K562 (cell line): Measurements from ENCODE around the gene MEGF11. TPM values are rescaled to one million over a fixed set of nuclear protein-coding genes. Genes with fewer than 3 reads are reported as not detected.

Source experiments
- ATAC-seq: fragments of 200-7000 bp; cut with Tn5 transposase; 3 replicates; pipeline ENCODE4 v1.9.1; 2020; ENCODE audit warnings: moderate library complexity
- BruUV-seq: library from RNA; stranded (reverse); fragments of 400-500 nt; replicated peaks from 2 replicates; lab custom pipeline; 2021; lab: Mats Ljungman, UMichigan
- CTCF ChIA-PET: fragments of 300-600 bp; formaldehyde crosslinking; extraction: SDS; loops from one replicate; lab custom pipeline; 2021; ENCODE audit warnings: low intra/inter-chr PET ratio; lab: Yijun Ruan, JAX
- POLR2A ChIA-PET: fragments of 300-600, 350-650 bp; sonication (Branson Sonifier 250); formaldehyde crosslinking; extraction: SDS; loops from one replicate; lab custom pipeline; 2021; ENCODE audit warnings: antibody characterized with exemption, inconsistent platforms; lab: Yijun Ruan, JAX
- DNase-seq, 4 experiments: peaks; one replicate each; pipeline versions ENCODE4 v3.0.0 to v3.0.0-alpha.2; 2011 to 2018; ENCODE audit warnings: low spot score in 3 of 4, mixed read lengths in 3 of 4; ENCODE audit errors: extremely low read depth in 1 of 4
- FAIRE-seq: peaks from 2 replicates; lab custom pipeline; 2011; peaks lifted over from hg19 to GRCh38; lab: Jason Lieb, UNC
- H2AFZ ChIP-seq: 2 replicates; pipeline ENCODE4 v1.6.0; 2011; ENCODE audit warnings: low read depth, low read length, control low read depth, inconsistent platforms
- H3K27ac ChIP-seq: fragments of 200-600 bp; 3 replicates; pipeline ENCODE4 v1.8.0; 2011; ENCODE audit warnings: low read depth, mild to moderate bottlenecking, control low read depth, inconsistent platforms, low read length, moderate library complexity, mixed read lengths; ENCODE audit errors: extremely low read depth
- H3K27me3 ChIP-seq, 2 experiments: fragments of 300-600 bp in 1 of 2; 2 replicates in 1 of 2; 3 replicates in 1 of 2; pipeline versions ENCODE4 v1.6.0 to v1.8.0; 2011; ENCODE audit warnings: inconsistent platforms in 2 of 2, low read length in 2 of 2, mild to moderate bottlenecking in 1 of 2, mixed read lengths in 1 of 2, moderate library complexity in 1 of 2; ENCODE audit not compliant: control insufficient read depth in 2 of 2, insufficient read depth in 2 of 2
- H3K36me3 ChIP-seq: fragments of 300-600 bp; 3 replicates; pipeline ENCODE4 v1.8.0; 2011; ENCODE audit warnings: mild to moderate bottlenecking, low read length, inconsistent platforms; ENCODE audit not compliant: control insufficient read depth, insufficient read depth
- H3K4me1 ChIP-seq, 2 experiments: fragments of 200-600 bp in 1 of 2; replicated peaks in 1 of 2; 2 replicates in 1 of 2; 3 replicates in 1 of 2; pipeline versions ENCODE4 v1.5.1 to v1.8.0; 2011; ENCODE audit warnings: inconsistent platforms in 2 of 2, low read length in 2 of 2, mild to moderate bottlenecking in 1 of 2, mixed read lengths in 1 of 2, moderate library complexity in 1 of 2; ENCODE audit not compliant: control insufficient read depth in 2 of 2, insufficient read depth in 2 of 2
- H3K4me2 ChIP-seq: 2 replicates; pipeline ENCODE4 v1.6.1; 2011; ENCODE audit warnings: low read length, control low read depth, inconsistent platforms, mixed read lengths; ENCODE audit not compliant: insufficient read depth
- H3K4me3 ChIP-seq: fragments of 200-600 bp; sonication (generic), shearing (Covaris generic); 2 replicates; pipeline ENCODE4 v1.5.1; 2016; ENCODE audit warnings: control low read depth, inconsistent platforms
- H3K79me2 ChIP-seq: fragments of 200-600 bp; 3 replicates; pipeline ENCODE4 v1.8.0; 2011; ENCODE audit warnings: low read length, inconsistent platforms; ENCODE audit not compliant: control insufficient read depth, insufficient read depth
- H3K9ac ChIP-seq, 2 experiments: 2 replicates each; pipeline versions ENCODE4 v1.6.0 to v1.6.1; 2011; ENCODE audit warnings: low read depth in 2 of 2, low read length in 2 of 2, control low read depth in 1 of 2, inconsistent platforms in 1 of 2, mild to moderate bottlenecking in 1 of 2, mixed read lengths in 1 of 2; ENCODE audit not compliant: insufficient read depth in 1 of 2
- H3K9me1 ChIP-seq: one replicate; pipeline ENCODE4 v1.6.0; 2011; ENCODE audit warnings: inconsistent platforms, mild to moderate bottlenecking, low read length, moderate library complexity; ENCODE audit not compliant: control insufficient read depth, insufficient read depth
- H3K9me3 ChIP-seq: replicated peaks from 2 replicates; pipeline ENCODE4 v1.5.1; 2011; ENCODE audit warnings: low read depth, low read length, inconsistent platforms; ENCODE audit not compliant: control insufficient read depth, insufficient read depth
- H4K20me1 ChIP-seq: replicated peaks from 2 replicates; pipeline ENCODE4 v1.6.1; 2011; ENCODE audit warnings: low read length, inconsistent platforms, mixed read lengths; ENCODE audit not compliant: control insufficient read depth, insufficient read depth
- BDP1 ChIP-seq: IDR thresholded peaks from 3 replicates; pipeline ENCODE4 v1.6.1; 2011; ENCODE audit not compliant: insufficient read length, insufficient read depth
- FOS ChIP-seq: IDR thresholded peaks from 3 replicates; pipeline ENCODE4 v1.6.1; 2011; ENCODE audit not compliant: insufficient read length; ENCODE audit errors: extremely low read depth
- PRMT5 ChIP-seq: sonication (generic); formaldehyde crosslinking; IDR thresholded peaks from 2 replicates; pipeline ENCODE4 v1.5.0; 2020; ENCODE audit warnings: missing genetic modification reagents
- SAP30 ChIP-seq: fragments of 200-600 bp; sonication (generic); IDR thresholded peaks from 2 replicates; pipeline ENCODE4 v1.6.1; 2012; ENCODE audit warnings: borderline replicate concordance, low read depth, mild to moderate bottlenecking, moderate library complexity, low read length, control low read depth, inconsistent platforms; ENCODE audit not compliant: insufficient read depth, poor library complexity, severe bottlenecking
- WHSC1 ChIP-seq: IDR thresholded peaks from one replicate; pipeline ENCODE4 v1.6.1; 2012; ENCODE audit warnings: low read length, control low read depth, inconsistent platforms
- ZNF140 ChIP-seq: fragments of 250-450 bp; sonication (Bioruptor Pico); IDR thresholded peaks from 2 replicates; pipeline ENCODE4 v1.8.0; 2021; ENCODE audit warnings: moderate library complexity, mild to moderate bottlenecking, inconsistent platforms
- ZNF316 ChIP-seq: fragments of 450-650 bp; IDR thresholded peaks from 2 replicates; pipeline ENCODE4 v1.6.1; 2016
- ZNF324 ChIP-seq: fragments of 250-450 bp; sonication (Bioruptor Pico); IDR thresholded peaks from 2 replicates; pipeline ENCODE4 v1.4.0; 2020; ENCODE audit warnings: mild to moderate bottlenecking
- ZNF583 ChIP-seq: fragments of 250-450 bp; sonication (Bioruptor Pico); IDR thresholded peaks from 2 replicates; pipeline ENCODE4 v1.4.0; 2020
- ZNF766 ChIP-seq: fragments of 200-800 bp; sonication (Bioruptor generic); conservative IDR thresholded peaks from 2 replicates; pipeline ENCODE4 v1.6.1; 2016; ENCODE audit warnings: missing genetic modification characterization, missing compliant biosample characterization
- WGBS: fragments of 100-300 bp; shearing (Covaris generic); methylation state at CpG from one replicate; pipeline ENCODE4 v1.1.6; 2016; ENCODE audit warnings: low coverage, mixed read lengths; ENCODE audit not compliant: insufficient coverage; ENCODE audit errors: missing lambda C conversion rate; 5-methylcytosine and 5-hydroxymethylcytosine counted together
- in situ Hi-C: fragments of 300-500 bp; cut with MboI; formaldehyde crosslinking; loops from 4 replicates; pipeline ENCODE4 v1.15.0; 2018; ENCODE audit warnings: inconsistent platforms, mixed read lengths
- intact Hi-C: fragments of 100-400 bp; cut with micrococcal nuclease; formaldehyde crosslinking; loops from 2 replicates; pipeline ENCODE4 v1.14.2; 2022
- polyA plus RNA-seq, 8 experiments: library from polyadenylated mRNA; depleted of rRNA in 4 of 8; stranded (reverse) in 5 of 8; unstranded in 3 of 8; fragments of >200 nt; fragmentation: Nextera tagmentation in 2 of 8; fragmentation: Illumina TruSeq in 1 of 8; extraction: Ambion mirVana in 2 of 8; extraction: Trizol in 1 of 8; gene quantifications; 2 replicates each; pipeline versions ENCODE4 v1.2.1 to v1.2.3, GENCODE V29; 2011 to 2014; ENCODE audit warnings: inconsistent platforms in 1 of 8, missing spikeins in 1 of 8
- total RNA-seq, 7 experiments: library from RNA; depleted of rRNA in 6 of 7; stranded (reverse); fragments of >200 nt in 6 of 7; fragmentation: Illumina TruSeq in 2 of 7; extraction: Trizol in 2 of 7; gene quantifications; 2 replicates each; pipeline versions ENCODE4 v1.2.1 to v1.2.3, GENCODE V29; 2011 to 2021; ENCODE audit warnings: low replicate concordance in 1 of 7
- TF ChIP-seq, protein P1 (sequence below): fragments of 250-450 bp; sonication (Bioruptor Pico); IDR thresholded peaks from 2 replicates; pipeline ENCODE4 v1.4.0; 2020; ENCODE audit warnings: borderline replicate concordance

MEGF11 gene
- total and polyA plus RNA-seq, 9 of the 15 experiments (the other 6 are each of a cell fraction or from before 2014, with no cell fraction given), result 0.06 to 0.23 (median 0.20) TPM; not detected in 6

DNA sequence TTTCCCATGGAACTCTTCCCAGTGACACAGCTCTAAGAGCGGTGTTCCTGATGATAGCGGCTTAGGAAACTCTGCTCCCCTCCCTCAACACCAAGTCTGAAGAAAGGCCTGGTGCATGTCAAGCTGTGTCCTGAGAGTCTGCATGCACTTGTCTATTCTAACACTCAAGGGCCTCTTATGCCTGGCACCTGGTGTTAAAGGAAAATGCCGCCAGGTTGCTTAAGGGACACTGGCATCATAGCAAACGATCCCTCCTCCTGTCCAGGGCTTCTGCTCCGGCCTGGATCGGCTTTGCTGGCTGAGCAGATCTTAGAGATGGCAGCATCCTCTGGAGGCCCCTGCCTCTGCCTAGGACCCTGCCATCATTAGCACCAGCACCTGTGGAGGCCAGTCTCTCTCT lies 121.7 kb downstream of the MEGF11 start:
- no TSS peak for BruUV-seq
- FAIRE-seq (no peak), DNase-seq (no peak), ATAC-seq (no peak)
- no peak overlapping the region for H3K4me2 ChIP-seq
- no peak overlapping the region for H3K27ac ChIP-seq
- intact Hi-C loops, result no loop called here
- no peak overlapping the region for H2AFZ ChIP-seq
- no peaks in the 10 kb centered on the region for H3K36me3 ChIP-seq
- in situ Hi-C loops, result no loop called here
- TF ChIP-seq ZNF324 (CRISPR knock-in tag) (no peak), ZNF140 (no peak), WHSC1 (no peak), ZNF583 (no peak), SAP30 (no peak), BDP1 (no peak), ZNF316 (no peak), FOS (no peak), PRMT5 (CRISPR knock-in tag) (no peak), ZNF766 (CRISPR knock-in tag) (no peak)
- TF ChIP-seq, protein P1, sequence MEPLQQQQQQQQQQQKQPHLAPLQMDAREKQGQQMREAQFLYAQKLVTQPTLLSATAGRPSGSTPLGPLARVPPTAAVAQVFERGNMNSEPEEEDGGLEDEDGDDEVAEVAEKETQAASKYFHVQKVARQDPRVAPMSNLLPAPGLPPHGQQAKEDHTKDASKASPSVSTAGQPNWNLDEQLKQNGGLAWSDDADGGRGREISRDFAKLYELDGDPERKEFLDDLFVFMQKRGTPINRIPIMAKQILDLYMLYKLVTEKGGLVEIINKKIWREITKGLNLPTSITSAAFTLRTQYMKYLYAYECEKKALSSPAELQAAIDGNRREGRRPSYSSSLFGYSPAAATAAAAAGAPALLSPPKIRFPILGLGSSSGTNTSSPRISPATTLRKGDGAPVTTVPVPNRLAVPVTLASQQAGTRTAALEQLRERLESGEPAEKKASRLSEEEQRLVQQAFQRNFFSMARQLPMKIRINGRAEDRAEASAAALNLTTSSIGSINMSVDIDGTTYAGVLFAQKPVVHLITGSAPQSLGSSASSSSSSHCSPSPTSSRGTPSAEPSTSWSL (CRISPR knock-in tag), result no peak
- no peaks in the 10 kb centered on the region for H3K4me1 ChIP-seq
- H3K79me2 ChIP-seq, result no peaks in the 10 kb centered on the region
- no peak overlapping the region for H3K4me3 ChIP-seq
- CTCF ChIA-PET, result no interaction called here
- POLR2A ChIA-PET, result no interaction called here
- peaks cover 22% of the 10 kb centered on the region; the same call in 1 of the 2 replicates for H4K20me1 ChIP-seq
- H3K9me1 ChIP-seq, result peaks cover 4% of the 10 kb centered on the region
- H3K27me3 ChIP-seq, result peaks cover 33 to 77% of the 10 kb centered on the region in 2 experiments
- WGBS, result 0% methylated on average over 6 of the region's 6 CpGs
- no peak overlapping the region for H3K9ac ChIP-seq
- no peaks in the 10 kb centered on the region for H3K9me3 ChIP-seq
